OCI-LY3 (cell line): Measurements from ENCODE around the gene LRRC8C.

Experiments
- H2AFZ ChIP-seq: fragments of 200-600, 300-600 bp; shearing (Covaris generic); 2 replicates; pipeline ENCODE4 v1.6.0; 2014; ENCODE audit warnings: antibody characterized with exemption, low read depth, low read length
- H3K27ac ChIP-seq: fragments of 200-600, 300-600 bp; sonication (generic); 2 replicates; pipeline ENCODE4 v1.5.1; 2014; ENCODE audit warnings: mild to moderate bottlenecking, low read length, moderate library complexity, mixed read lengths
- H3K27me3 ChIP-seq: fragments of 200-600, 300-600 bp; sonication (generic); 2 replicates; pipeline ENCODE4 v1.6.1; 2014; ENCODE audit warnings: low read depth, low read length, mixed read lengths
- H3K36me3 ChIP-seq: fragments of 200-600, 300-600 bp; sonication (generic); replicated peaks from 2 replicates; pipeline ENCODE3; 2014; ENCODE audit warnings: low read depth, low read length, mixed read lengths
- H3K4me1 ChIP-seq: fragments of 300-600, 200-600 bp; sonication (generic); 2 replicates; pipeline ENCODE4 v1.6.1; 2014; ENCODE audit warnings: low read length, mixed read lengths
- H3K4me2 ChIP-seq: fragments of 200-600, 300-600 bp; sonication (generic); 2 replicates; pipeline ENCODE4 v1.6.1; 2014; ENCODE audit warnings: low read length, mixed read lengths
- H3K4me3 ChIP-seq: fragments of 300-600, 200-600 bp; sonication (generic); 2 replicates; pipeline ENCODE4 v1.5.1; 2014; ENCODE audit warnings: antibody characterized with exemption, mild to moderate bottlenecking, low read length, moderate library complexity
- H3K79me2 ChIP-seq: fragments of 300-600, 200-600 bp; shearing (Covaris generic); 2 replicates; pipeline ENCODE4 v1.6.1; 2014; ENCODE audit warnings: mild to moderate bottlenecking, low read length, mixed read lengths
- H3K9ac ChIP-seq: fragments of 300-600, 200-600 bp; shearing (Covaris generic); 2 replicates; pipeline ENCODE4 v1.6.0; 2014; ENCODE audit warnings: mild to moderate bottlenecking, low read length, moderate library complexity
- H3K9me3 ChIP-seq: fragments of 200-600, 300-600 bp; shearing (Covaris generic); 2 replicates; pipeline ENCODE4 v1.6.1; 2014; ENCODE audit warnings: low read length, mixed read lengths; ENCODE audit not compliant: insufficient read depth
- H4K20me1 ChIP-seq: fragments of 200-600, 300-600 bp; sonication (generic); 2 replicates; pipeline ENCODE4 v1.6.1; 2016; ENCODE audit warnings: low read length, mixed read lengths; ENCODE audit not compliant: insufficient read depth
- EZH2phosphoT487 ChIP-seq: fragments of 200-600 bp; shearing (Covaris generic); IDR thresholded peaks from 2 replicates; pipeline ENCODE4 v1.6.1; 2018; ENCODE audit warnings: antibody characterized with exemption, mixed run types, low read depth
- TF ChIP-seq, protein P1 (sequence below): fragments of 200-600, 300-600 bp; sonication (generic); IDR thresholded peaks from 2 replicates; pipeline ENCODE4 v1.5.1; 2014; ENCODE audit warnings: antibody characterized with exemption, low read length, low read depth

LRRC8C gene

DNA sequence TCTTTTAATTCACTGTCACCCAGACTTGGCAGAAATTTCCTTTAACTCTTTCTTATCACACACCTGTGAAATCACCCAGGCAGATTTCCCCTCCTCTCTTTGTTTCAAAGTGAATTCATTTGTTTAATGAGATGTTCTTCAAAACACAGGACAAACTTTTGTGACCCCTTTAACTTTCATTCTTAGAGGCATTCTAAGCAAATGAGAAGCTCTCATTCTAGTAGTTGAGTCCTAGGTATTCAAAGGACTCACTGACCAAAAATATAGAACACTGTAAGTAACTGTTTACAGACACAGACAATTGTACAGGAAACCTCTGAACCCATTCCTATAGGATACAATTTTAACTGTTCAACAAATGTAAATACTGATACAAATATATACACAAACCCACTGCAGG, 16.9 kb downstream of the LRRC8C start:
- TF ChIP-seq, protein P1, sequence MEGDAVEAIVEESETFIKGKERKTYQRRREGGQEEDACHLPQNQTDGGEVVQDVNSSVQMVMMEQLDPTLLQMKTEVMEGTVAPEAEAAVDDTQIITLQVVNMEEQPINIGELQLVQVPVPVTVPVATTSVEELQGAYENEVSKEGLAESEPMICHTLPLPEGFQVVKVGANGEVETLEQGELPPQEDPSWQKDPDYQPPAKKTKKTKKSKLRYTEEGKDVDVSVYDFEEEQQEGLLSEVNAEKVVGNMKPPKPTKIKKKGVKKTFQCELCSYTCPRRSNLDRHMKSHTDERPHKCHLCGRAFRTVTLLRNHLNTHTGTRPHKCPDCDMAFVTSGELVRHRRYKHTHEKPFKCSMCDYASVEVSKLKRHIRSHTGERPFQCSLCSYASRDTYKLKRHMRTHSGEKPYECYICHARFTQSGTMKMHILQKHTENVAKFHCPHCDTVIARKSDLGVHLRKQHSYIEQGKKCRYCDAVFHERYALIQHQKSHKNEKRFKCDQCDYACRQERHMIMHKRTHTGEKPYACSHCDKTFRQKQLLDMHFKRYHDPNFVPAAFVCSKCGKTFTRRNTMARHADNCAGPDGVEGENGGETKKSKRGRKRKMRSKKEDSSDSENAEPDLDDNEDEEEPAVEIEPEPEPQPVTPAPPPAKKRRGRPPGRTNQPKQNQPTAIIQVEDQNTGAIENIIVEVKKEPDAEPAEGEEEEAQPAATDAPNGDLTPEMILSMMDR: no peak
- no peak for TF ChIP-seq EZH2phosphoT487
- H3K4me3 ChIP-seq: no peak overlapping the region
- H3K4me1 ChIP-seq: no peaks in the 10 kb centered on the region
- H3K4me2 ChIP-seq: no peak overlapping the region
- H3K36me3 ChIP-seq: no peaks in the 10 kb centered on the region
- H3K27me3 ChIP-seq: no peaks in the 10 kb centered on the region
- H2AFZ ChIP-seq: no peak overlapping the region
- H3K27ac ChIP-seq: no peak overlapping the region
- no peaks in the 10 kb centered on the region for H4K20me1 ChIP-seq
- H3K9me3 ChIP-seq: no peaks in the 10 kb centered on the region
- no peaks in the 10 kb centered on the region for H3K79me2 ChIP-seq
- no peak overlapping the region for H3K9ac ChIP-seq

DNA sequence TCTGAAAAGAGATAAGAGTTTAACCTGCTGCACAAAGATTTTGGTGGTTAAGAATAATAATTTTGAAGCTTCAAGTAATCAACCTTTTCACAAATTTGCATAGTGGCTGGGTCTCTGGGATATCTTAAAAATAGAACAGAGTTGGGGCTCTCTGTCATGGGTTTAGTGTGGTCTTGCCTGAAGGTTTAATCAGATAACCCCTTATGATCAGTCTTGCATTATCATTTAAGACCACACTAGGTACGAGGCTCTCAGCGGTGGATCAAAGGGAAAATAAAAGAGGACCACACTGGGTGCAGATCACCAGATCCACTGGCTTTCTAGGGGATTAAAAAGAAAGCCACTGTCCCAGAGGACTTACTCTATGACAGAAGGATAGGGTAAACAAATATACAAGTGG, 19.5 kb downstream of the LRRC8C start:
- TF ChIP-seq EZH2phosphoT487: no peak
- TF ChIP-seq, protein P1: no peak
- Histone ChIP-seq H3K4me2 (no peak overlapping the region), H3K4me3 (no peak overlapping the region), H3K27ac (no peak overlapping the region), H3K79me2 (no peaks in the 10 kb centered on the region), H2AFZ (no peak overlapping the region), H3K27me3 (no peaks in the 10 kb centered on the region), H4K20me1 (no peaks in the 10 kb centered on the region), H3K9ac (no peak overlapping the region), H3K4me1 (0 out of 2 replicates have a peak, but pooled peaks cover 2% of the 10 kb centered on the region), H3K36me3 (no peaks in the 10 kb centered on the region), H3K9me3 (no peaks in the 10 kb centered on the region)

DNA sequence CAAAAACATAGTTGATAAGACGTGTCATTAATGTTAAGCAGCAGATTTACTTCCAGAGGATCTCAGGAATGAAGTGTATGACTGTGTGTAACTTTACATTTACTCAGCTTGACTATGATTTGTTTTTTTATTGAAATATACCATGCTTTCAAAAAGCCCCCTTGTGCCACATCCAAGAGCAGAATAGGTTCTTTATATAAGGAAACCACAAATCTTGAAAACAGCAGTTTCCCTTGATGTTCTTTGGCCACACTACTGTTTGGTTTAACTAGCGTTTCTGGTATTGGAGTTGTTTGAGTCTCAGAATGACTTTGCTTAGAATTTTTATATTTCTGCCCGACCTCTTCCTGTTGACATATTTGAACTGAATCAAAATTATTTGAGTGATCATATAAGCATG, 25.0 kb downstream of the LRRC8C start:
- TF ChIP-seq, protein P1: no peak
- no peak for TF ChIP-seq EZH2phosphoT487
- Histone ChIP-seq H3K36me3 (no peaks in the 10 kb centered on the region), H3K9me3 (no peaks in the 10 kb centered on the region), H3K4me1 (peaks cover 6% of the 10 kb centered on the region; the same call in 1 of the 2 replicates), H3K4me3 (no peak overlapping the region), H4K20me1 (no peaks in the 10 kb centered on the region), H3K79me2 (no peaks in the 10 kb centered on the region), H2AFZ (no peak overlapping the region), H3K9ac (no peak overlapping the region), H3K4me2 (no peak overlapping the region), H3K27ac (no peak overlapping the region), H3K27me3 (no peaks in the 10 kb centered on the region)

DNA sequence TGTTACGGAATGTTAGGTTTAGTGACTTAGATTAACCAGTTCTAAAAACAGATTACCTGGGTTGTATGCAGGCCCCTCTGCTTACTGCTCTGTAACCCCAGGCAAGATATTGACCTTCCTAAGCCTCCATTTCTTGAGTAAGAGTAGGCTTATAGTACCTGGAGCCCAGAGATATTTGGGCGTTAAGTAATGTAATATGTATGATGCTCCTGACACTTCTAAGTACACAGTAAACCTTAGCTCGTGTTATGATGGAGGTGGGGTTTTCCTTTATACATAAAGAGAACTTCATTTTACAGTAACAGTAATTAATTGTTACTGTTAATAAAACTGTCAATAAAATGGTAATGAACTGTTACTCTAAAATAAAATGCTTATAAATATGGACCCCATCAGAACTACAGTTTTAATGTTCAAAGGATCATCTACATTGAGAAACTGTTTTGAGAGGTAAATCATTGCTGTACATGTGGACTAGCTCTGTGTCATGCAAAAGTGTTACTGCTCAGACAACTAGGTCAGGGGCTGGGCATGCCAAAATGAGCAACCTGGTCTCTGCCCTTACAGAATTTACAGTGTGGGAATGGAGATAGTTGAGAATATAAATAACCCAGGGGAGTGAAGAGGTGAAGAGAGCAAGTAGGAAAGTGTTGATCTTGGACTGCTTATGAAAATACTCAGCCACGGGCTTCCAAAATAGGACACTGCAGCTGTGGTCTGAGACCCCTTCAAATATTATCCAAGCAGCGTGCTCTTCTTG, 26.6 kb downstream of the LRRC8C start:
- Histone ChIP-seq H4K20me1 (no peaks in the 10 kb centered on the region), H3K79me2 (no peaks in the 10 kb centered on the region), H3K4me3 (no peak overlapping the region), H2AFZ (no peak overlapping the region), H3K27me3 (no peaks in the 10 kb centered on the region), H3K9ac (no peak overlapping the region), H3K4me1 (peaks cover 6% of the 10 kb centered on the region; the same call in 1 of the 2 replicates), H3K9me3 (no peaks in the 10 kb centered on the region), H3K36me3 (no peaks in the 10 kb centered on the region), H3K27ac (no peak overlapping the region), H3K4me2 (no peak overlapping the region)
- TF ChIP-seq, protein P1: no peak
- TF ChIP-seq EZH2phosphoT487: no peak
